ENCODE results near the gene CCDC126.
A peak's percentile ranks its signal among the peaks of the same experiment; 100 is the strongest.

DNA sequence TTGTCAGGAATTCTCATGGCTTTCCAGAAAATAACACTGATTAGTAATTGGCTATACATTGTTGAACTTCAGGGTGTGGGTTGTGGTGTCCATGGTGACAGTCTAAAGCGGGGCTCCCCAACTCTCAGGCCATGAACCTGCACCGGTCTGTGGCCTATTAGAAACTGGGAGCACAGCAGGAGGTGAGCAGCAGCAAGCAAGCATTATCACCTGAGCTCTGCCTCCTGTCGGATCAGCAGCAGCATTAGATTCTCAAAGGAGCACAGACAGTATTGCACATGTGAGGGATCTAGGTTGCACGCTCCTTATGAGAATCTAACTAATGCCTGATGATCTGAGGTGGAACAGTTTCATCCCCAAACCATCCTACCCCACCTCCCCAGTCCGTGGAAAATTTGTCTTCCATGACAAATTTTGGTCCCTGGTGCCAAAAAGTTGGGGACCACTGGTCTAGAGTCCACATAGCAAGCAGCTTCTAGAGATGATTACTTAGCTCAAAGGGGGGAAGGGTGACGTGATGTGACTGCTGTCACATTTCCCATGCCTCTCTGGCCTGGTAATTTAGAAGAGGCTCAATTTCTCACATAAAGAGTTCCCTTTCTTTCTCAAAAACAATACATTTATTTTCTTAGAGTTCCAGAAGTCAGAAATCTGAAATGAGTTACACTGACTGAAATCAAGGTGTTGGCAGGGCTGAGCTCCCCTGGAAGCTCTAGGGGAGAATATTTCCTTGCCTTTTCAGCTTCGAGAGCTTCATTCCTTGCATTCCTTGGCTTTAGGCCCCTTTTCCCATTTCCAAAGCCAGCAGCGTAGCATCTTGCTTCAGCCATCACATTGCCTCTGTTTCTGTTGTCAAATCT, 65.2 kb downstream of the CCDC126 start:
- TF ChIP-seq, protein P1, sequence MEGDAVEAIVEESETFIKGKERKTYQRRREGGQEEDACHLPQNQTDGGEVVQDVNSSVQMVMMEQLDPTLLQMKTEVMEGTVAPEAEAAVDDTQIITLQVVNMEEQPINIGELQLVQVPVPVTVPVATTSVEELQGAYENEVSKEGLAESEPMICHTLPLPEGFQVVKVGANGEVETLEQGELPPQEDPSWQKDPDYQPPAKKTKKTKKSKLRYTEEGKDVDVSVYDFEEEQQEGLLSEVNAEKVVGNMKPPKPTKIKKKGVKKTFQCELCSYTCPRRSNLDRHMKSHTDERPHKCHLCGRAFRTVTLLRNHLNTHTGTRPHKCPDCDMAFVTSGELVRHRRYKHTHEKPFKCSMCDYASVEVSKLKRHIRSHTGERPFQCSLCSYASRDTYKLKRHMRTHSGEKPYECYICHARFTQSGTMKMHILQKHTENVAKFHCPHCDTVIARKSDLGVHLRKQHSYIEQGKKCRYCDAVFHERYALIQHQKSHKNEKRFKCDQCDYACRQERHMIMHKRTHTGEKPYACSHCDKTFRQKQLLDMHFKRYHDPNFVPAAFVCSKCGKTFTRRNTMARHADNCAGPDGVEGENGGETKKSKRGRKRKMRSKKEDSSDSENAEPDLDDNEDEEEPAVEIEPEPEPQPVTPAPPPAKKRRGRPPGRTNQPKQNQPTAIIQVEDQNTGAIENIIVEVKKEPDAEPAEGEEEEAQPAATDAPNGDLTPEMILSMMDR (IDR thresholded peaks at IDR 0.05; ENCODE audit: control extremely low read depth in 1 of 3, insufficient read depth in 1 of 3, low read depth in 1 of 3, low read length in 3 of 3), result peak in 2 of 3 experiments; percentile 5 to 25; a peak in 2 of 4 replicates
- TF ChIP-seq POLR2A (IDR thresholded peaks at IDR 0.05; ENCODE audit: control extremely low read depth in 1 of 2, low read depth in 2 of 2, low read length in 2 of 2), result 0 out of 3 replicates have a peak, but pooled peaks of 1 of the 2 experiments have one; percentile 39
- no peak for TF ChIP-seq ZNF274 (IDR thresholded peaks at IDR 0.05; ENCODE audit: borderline replicate concordance, extremely low read depth, low read length)
- TF ChIP-seq POLR2AphosphoS5 (IDR thresholded peaks at IDR 0.05; ENCODE audit: low read depth, low read length), result no peak
- no peak for TF ChIP-seq CHD2 (IDR thresholded peaks at IDR 0.05; ENCODE audit: low read length)
- no peak for TF ChIP-seq SIN3A (conservative IDR thresholded peaks at IDR 0.05 in 1 of 2, IDR thresholded peaks at IDR 0.05 in 1 of 2; ENCODE audit: low read depth in 1 of 2, low read length in 2 of 2)
- peak; percentile 71 for TF ChIP-seq SP1 (IDR thresholded peaks at IDR 0.05; ENCODE audit: low read depth, low read length)
- no peak for TF ChIP-seq TCF12 (IDR thresholded peaks at IDR 0.05; ENCODE audit: low read depth, low read length)
- TF ChIP-seq JUND (IDR thresholded peaks at IDR 0.05; ENCODE audit: low read length), result no peak
